Gastrocnemius medialis (tissue), 4 donors: ENCODE results near the gene AKAP8L. TPM values are rescaled to one million over a fixed set of nuclear protein-coding genes. Genes with fewer than 3 reads are reported as not detected.
A peak's percentile ranks its signal among the peaks of the same experiment; 100 is the strongest.

Experiments
- ATAC-seq, 2 donors: fragments of 150-250 bp; one replicate each; pipeline ENCODE4 v1.9.1; 2016
- DNase-seq, 2 donors: peaks; one replicate each; pipeline ENCODE4 v3.0.0-alpha.2; 2019
- H3K27ac ChIP-seq, 4 donors: fragments of 200-600 bp; sonication (generic); 1 replicate in 1 of 4; 2 replicates in 3 of 4; pipeline ENCODE4 v1.5.1; 2016 to 2018; ENCODE audit warnings: mild to moderate bottlenecking in 2 of 4, moderate library complexity in 1 of 4
- H3K27me3 ChIP-seq, 3 donors: fragments of 200-600 bp; sonication (generic) in 2 of 3; 1 replicate in 1 of 3; 2 replicates in 2 of 3; pipeline versions ENCODE4 v1.5.1 to v1.6.0; 2016 to 2019; ENCODE audit warnings: mild to moderate bottlenecking in 1 of 3, moderate library complexity in 1 of 3
- H3K36me3 ChIP-seq, 2 donors: fragments of 200-600 bp; sonication (generic) in 1 of 2; one replicate each; pipeline ENCODE4 v1.5.1; 2017 to 2018
- H3K4me1 ChIP-seq, 2 donors: fragments of 200-600 bp; sonication (generic) in 1 of 2; one replicate each; pipeline ENCODE4 v1.5.1; 2016 to 2017; ENCODE audit warnings: mild to moderate bottlenecking in 2 of 2
- H3K4me3 ChIP-seq, 4 donors: fragments of 200-600 bp; sonication (generic) in 3 of 4; 1 replicate in 1 of 4; 2 replicates in 3 of 4; pipeline ENCODE4 v1.5.1; 2016 to 2019; ENCODE audit warnings: mild to moderate bottlenecking in 2 of 4
- H3K9me3 ChIP-seq, 3 donors: fragments of 200-600 bp; sonication (generic) in 2 of 3; 1 replicate in 1 of 3; 2 replicates in 2 of 3; pipeline ENCODE4 v1.5.1; 2016 to 2019
- CTCF ChIP-seq, 5 experiments: fragments of 450-650 bp in 3 of 5; fragments of 200-600 bp in 2 of 5; sonication (generic) in 2 of 5; IDR thresholded peaks in 4 of 5; conservative IDR thresholded peaks in 1 of 5; 1 replicate in 4 of 5; 2 replicates in 1 of 5; pipeline ENCODE4 v1.5.1; 2016 to 2019; ENCODE audit warnings: antibody characterized with exemption in 5 of 5, mild to moderate bottlenecking in 3 of 5, moderate library complexity in 3 of 5
- POLR2A ChIP-seq, 2 donors: fragments of 450-650 bp; IDR thresholded peaks; one replicate each; pipeline ENCODE4 v1.6.1; 2017; ENCODE audit warnings: antibody characterized with exemption in 2 of 2, mild to moderate bottlenecking in 2 of 2, moderate library complexity in 2 of 2
- in situ Hi-C, 4 donors: fragments of 200-750 bp; cut with MboI; loops; one replicate each; pipeline versions ENCODE4 v1.15.0 to v1.8.0; 2017; ENCODE audit warnings: low sequenced_read_pairs in 4 of 4
- intact Hi-C: fragments of 100-400 bp; cut with DNase I; formaldehyde crosslinking; loops from one replicate; pipeline ENCODE4 v1.15.1; 2023; ENCODE audit warnings: low total_unique reads
- total RNA-seq, 4 donors: library from RNA; depleted of rRNA; stranded (reverse); fragments of >200 nt; gene quantifications; one replicate each; pipeline versions ENCODE4 v1.1.0 to v1.2.3, GENCODE V29; 2016

Gene AKAP8L
- total RNA-seq, 4 donors from 2014 or later, result 69.3 to 142 (median 85.6) TPM

- Histone ChIP-seq H3K4me3 (no peak overlapping the region), H3K9me3 (no peaks in the 10 kb centered on the region), H3K27me3 (no peaks in the 10 kb centered on the region), H3K36me3 (peaks cover 0 to 52% of the 10 kb centered on the region in 2 donors), H3K27ac (peak overlapping the region; percentile 92 to 99 (median 96)), H3K4me1 (peaks cover 46 to 48% of the 10 kb centered on the region in 2 donors)
- in situ Hi-C loops, result loop anchor here in 3 of 4 donors (10.0 to 25.0 kb wide), 3 partner anchors 61 to 189 kb away; no protein-coding TSS in a partner anchor
- ATAC-seq (no peak), DNase-seq (no peak)
- no peak for TF ChIP-seq POLR2A (IDR thresholded peaks at IDR 0.05)
- TF ChIP-seq CTCF (IDR thresholded peaks at IDR 0.05 in 4 of 5, conservative IDR thresholded peaks at IDR 0.05 in 1 of 5), result no peak
- intact Hi-C loops, result no loop called here
Measured at GRCh38 chr19:15373644-15374043, 45.1 kb downstream of the AKAP8L start.

GRCh38 chr19:15372891-15373301, 45.9 kb downstream of the AKAP8L start:
- H3K9me3 ChIP-seq, result no peaks in the 10 kb centered on the region
- H3K36me3 ChIP-seq, result peaks cover 0 to 59% of the 10 kb centered on the region in 2 donors
- H3K27ac ChIP-seq, result peak overlapping the region; percentile 4 to 97 (median 55)
- no peak for ATAC-seq
- no peaks in the 10 kb centered on the region for H3K27me3 ChIP-seq
- peaks cover 43 to 46% of the 10 kb centered on the region in 2 donors for H3K4me1 ChIP-seq
- TF ChIP-seq CTCF (IDR thresholded peaks at IDR 0.05 in 4 of 5, conservative IDR thresholded peaks at IDR 0.05 in 1 of 5) (no peak), POLR2A (IDR thresholded peaks at IDR 0.05) (no peak)
- DNase-seq, result no peak
- in situ Hi-C loops (loop anchor here in 3 of 4 donors (10.0 to 25.0 kb wide), 3 partner anchors 62 to 189 kb away; no protein-coding TSS in a partner anchor), intact Hi-C loops (no loop called here)
- H3K4me3 ChIP-seq, result no peak overlapping the region

GRCh38 chr19:15372470-15372869, 46.3 kb downstream of the AKAP8L start:
- Histone ChIP-seq H3K36me3 (peaks cover 1 to 62% of the 10 kb centered on the region in 2 donors), H3K4me1 (peaks cover 39 to 42% of the 10 kb centered on the region in 2 donors), H3K9me3 (no peaks in the 10 kb centered on the region), H3K27me3 (no peaks in the 10 kb centered on the region), H3K4me3 (no peak overlapping the region), H3K27ac (peak overlapping the region in 3 of 4 donors; percentile 4 to 97 (median 50))
- DNase-seq (no peak), ATAC-seq (no peak)
- TF ChIP-seq CTCF (IDR thresholded peaks at IDR 0.05 in 4 of 5, conservative IDR thresholded peaks at IDR 0.05 in 1 of 5) (no peak), POLR2A (IDR thresholded peaks at IDR 0.05) (no peak)
- intact Hi-C loops (no loop called here), in situ Hi-C loops (loop anchor here in 3 of 4 donors (10.0 to 25.0 kb wide), 3 partner anchors 62 to 190 kb away; no protein-coding TSS in a partner anchor)

- no peak for TF ChIP-seq CTCF (IDR thresholded peaks at IDR 0.05 in 4 of 5, conservative IDR thresholded peaks at IDR 0.05 in 1 of 5)
- no peak for TF ChIP-seq POLR2A (IDR thresholded peaks at IDR 0.05)
- H3K36me3 ChIP-seq, result peaks cover 5 to 68% of the 10 kb centered on the region in 2 donors
- in situ Hi-C loops (loop anchor here in 3 of 4 donors (10.0 to 25.0 kb wide), 3 partner anchors 63 to 190 kb away; no protein-coding TSS in a partner anchor), intact Hi-C loops (no loop called here)
- DNase-seq, result no peak
- peak overlapping the region in 3 of 4 donors; percentile 4 to 97 (median 50) for H3K27ac ChIP-seq
- H3K27me3 ChIP-seq, result no peaks in the 10 kb centered on the region
- ATAC-seq, result no peak
- no peaks in the 10 kb centered on the region for H3K9me3 ChIP-seq
- peaks cover 33 to 36% of the 10 kb centered on the region in 2 donors for H3K4me1 ChIP-seq
- no peak overlapping the region for H3K4me3 ChIP-seq
Measured at GRCh38 chr19:15371786-15372380, 46.9 kb downstream of the AKAP8L start.
